ENCODE results near the gene GREB1. TPM values are rescaled to one million over a fixed set of nuclear protein-coding genes. Genes with fewer than 3 reads are reported as not detected.

GREB1 gene
- polyA plus RNA-seq, 1 donor from 2014 or later: 17.2 TPM

DNA sequence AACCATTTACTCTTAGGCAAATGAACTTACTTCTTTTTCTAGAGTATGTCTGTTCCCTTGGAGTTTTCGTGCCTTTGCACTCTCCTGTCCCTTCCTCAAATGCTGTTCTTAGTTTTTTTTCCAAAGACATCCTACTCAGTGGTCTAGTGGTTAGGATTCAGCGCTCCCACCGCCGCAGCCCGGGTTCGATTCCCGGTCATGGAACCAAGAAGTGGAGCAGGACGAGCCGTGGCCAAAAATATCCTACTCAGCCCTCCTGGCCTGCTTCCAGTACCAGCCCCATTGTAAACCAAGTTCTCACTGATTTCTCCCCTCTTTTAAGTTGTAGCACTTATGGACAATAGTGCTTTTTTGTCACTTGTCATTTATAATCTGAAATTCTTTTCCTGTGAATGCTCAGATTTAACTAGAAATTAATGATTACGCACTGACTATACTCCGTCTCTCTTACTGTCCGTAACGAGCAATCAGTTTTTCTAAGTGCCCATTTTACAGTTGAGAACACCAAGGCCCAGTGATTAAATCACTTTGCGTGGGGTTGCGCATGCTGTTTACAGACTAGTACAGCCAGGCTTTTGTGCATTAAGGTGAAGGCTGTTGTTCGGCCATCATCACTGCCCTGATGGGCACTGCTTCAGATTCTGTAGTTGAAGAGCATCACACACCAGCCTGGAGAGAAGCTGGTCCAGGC lies 17.9 kb downstream of the GREB1 start:
- Histone ChIP-seq H3K9me3 (ENCODE audit: low read length) (no peaks in the 10 kb centered on the region), H2AFZ (ENCODE audit: low read depth, low read length) (no peak overlapping the region), H3K79me2 (replicated peaks; ENCODE audit: insufficient read depth, low read length) (no peaks in the 10 kb centered on the region), H3F3A (ENCODE audit: insufficient read depth, low read length, poor library complexity, severe bottlenecking) (no peaks in the 10 kb centered on the region), H3K4me3 (ENCODE audit: low read length) (no peak overlapping the region), H3K36me3 (ENCODE audit: insufficient read depth, low read length) (peaks cover 4% of the 10 kb centered on the region), H3K27ac (ENCODE audit: low read length) (no peak overlapping the region), H3K4me2 (ENCODE audit: low read length) (no peak overlapping the region), H3K9me2 (ENCODE audit: insufficient read depth, low read length) (no peaks in the 10 kb centered on the region), H3K27me3 (ENCODE audit: insufficient read depth, low read depth, low read length) (no peaks in the 10 kb centered on the region), H3K9ac (ENCODE audit: low read length) (no peak overlapping the region), H4K20me1 (ENCODE audit: insufficient read depth) (no peaks in the 10 kb centered on the region)
- no peak for TF ChIP-seq TAF1 (IDR thresholded peaks at IDR 0.05; ENCODE audit: low read depth)
- TF ChIP-seq, protein P1, sequence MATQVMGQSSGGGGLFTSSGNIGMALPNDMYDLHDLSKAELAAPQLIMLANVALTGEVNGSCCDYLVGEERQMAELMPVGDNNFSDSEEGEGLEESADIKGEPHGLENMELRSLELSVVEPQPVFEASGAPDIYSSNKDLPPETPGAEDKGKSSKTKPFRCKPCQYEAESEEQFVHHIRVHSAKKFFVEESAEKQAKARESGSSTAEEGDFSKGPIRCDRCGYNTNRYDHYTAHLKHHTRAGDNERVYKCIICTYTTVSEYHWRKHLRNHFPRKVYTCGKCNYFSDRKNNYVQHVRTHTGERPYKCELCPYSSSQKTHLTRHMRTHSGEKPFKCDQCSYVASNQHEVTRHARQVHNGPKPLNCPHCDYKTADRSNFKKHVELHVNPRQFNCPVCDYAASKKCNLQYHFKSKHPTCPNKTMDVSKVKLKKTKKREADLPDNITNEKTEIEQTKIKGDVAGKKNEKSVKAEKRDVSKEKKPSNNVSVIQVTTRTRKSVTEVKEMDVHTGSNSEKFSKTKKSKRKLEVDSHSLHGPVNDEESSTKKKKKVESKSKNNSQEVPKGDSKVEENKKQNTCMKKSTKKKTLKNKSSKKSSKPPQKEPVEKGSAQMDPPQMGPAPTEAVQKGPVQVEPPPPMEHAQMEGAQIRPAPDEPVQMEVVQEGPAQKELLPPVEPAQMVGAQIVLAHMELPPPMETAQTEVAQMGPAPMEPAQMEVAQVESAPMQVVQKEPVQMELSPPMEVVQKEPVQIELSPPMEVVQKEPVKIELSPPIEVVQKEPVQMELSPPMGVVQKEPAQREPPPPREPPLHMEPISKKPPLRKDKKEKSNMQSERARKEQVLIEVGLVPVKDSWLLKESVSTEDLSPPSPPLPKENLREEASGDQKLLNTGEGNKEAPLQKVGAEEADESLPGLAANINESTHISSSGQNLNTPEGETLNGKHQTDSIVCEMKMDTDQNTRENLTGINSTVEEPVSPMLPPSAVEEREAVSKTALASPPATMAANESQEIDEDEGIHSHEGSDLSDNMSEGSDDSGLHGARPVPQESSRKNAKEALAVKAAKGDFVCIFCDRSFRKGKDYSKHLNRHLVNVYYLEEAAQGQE (IDR thresholded peaks at IDR 0.05; ENCODE audit: borderline replicate concordance): no peak
- no peak for TF ChIP-seq EP300 (conservative IDR thresholded peaks at IDR 0.05; ENCODE audit: poor library complexity, severe bottlenecking)
- TF ChIP-seq EZH2 (IDR thresholded peaks at IDR 0.05; ENCODE audit: borderline replicate concordance, insufficient read depth, low read length, poor library complexity, severe bottlenecking): no peak
- no peak for TF ChIP-seq MXI1 (conservative IDR thresholded peaks at IDR 0.05; ENCODE audit: poor library complexity, severe bottlenecking)
- TF ChIP-seq, protein P2, sequence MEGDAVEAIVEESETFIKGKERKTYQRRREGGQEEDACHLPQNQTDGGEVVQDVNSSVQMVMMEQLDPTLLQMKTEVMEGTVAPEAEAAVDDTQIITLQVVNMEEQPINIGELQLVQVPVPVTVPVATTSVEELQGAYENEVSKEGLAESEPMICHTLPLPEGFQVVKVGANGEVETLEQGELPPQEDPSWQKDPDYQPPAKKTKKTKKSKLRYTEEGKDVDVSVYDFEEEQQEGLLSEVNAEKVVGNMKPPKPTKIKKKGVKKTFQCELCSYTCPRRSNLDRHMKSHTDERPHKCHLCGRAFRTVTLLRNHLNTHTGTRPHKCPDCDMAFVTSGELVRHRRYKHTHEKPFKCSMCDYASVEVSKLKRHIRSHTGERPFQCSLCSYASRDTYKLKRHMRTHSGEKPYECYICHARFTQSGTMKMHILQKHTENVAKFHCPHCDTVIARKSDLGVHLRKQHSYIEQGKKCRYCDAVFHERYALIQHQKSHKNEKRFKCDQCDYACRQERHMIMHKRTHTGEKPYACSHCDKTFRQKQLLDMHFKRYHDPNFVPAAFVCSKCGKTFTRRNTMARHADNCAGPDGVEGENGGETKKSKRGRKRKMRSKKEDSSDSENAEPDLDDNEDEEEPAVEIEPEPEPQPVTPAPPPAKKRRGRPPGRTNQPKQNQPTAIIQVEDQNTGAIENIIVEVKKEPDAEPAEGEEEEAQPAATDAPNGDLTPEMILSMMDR (IDR thresholded peaks at IDR 0.05; ENCODE audit: poor library complexity, severe bottlenecking): no peak
- no peak for TF ChIP-seq RAD21 (conservative IDR thresholded peaks at IDR 0.05)
- TF ChIP-seq POLR2AphosphoS5 (IDR thresholded peaks at IDR 0.05): no peak
- TF ChIP-seq SMC3 (conservative IDR thresholded peaks at IDR 0.05; ENCODE audit: poor library complexity): no peak

DNA sequence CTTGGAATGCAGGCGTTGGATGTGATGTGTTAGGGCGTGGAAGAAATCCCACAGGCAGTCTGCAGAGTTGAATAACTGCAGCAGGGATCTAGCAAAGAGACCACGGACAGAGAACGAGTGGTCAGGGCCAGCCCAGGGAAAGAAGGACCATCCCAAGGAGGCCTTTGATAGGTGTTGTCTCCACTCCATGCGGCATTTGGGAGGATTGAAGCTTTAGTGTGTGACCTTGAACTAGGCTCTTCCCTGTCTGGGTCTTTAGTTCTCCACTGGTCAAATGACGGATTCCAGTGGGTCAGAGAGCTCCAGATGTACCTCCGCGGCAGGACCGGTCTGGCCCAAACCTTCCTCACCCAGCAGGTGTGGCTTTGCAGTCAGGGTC lies 18.4 kb downstream of the GREB1 start:
- H3K79me2 ChIP-seq (replicated peaks; ENCODE audit: insufficient read depth, low read length): no peaks in the 10 kb centered on the region
- H3K9me3 ChIP-seq (ENCODE audit: low read length): no peaks in the 10 kb centered on the region
- no peak overlapping the region for H3K27ac ChIP-seq (ENCODE audit: low read length)
- no peaks in the 10 kb centered on the region for H3K9me2 ChIP-seq (ENCODE audit: insufficient read depth, low read length)
- no peak overlapping the region for H3K9ac ChIP-seq (ENCODE audit: low read length)
- H3F3A ChIP-seq (ENCODE audit: insufficient read depth, low read length, poor library complexity, severe bottlenecking): no peaks in the 10 kb centered on the region
- H4K20me1 ChIP-seq (ENCODE audit: insufficient read depth): no peaks in the 10 kb centered on the region
- no peak for TF ChIP-seq SMC3 (conservative IDR thresholded peaks at IDR 0.05; ENCODE audit: poor library complexity)
- TF ChIP-seq EZH2 (IDR thresholded peaks at IDR 0.05; ENCODE audit: borderline replicate concordance, insufficient read depth, low read length, poor library complexity, severe bottlenecking): no peak
- TF ChIP-seq POLR2AphosphoS5 (IDR thresholded peaks at IDR 0.05): no peak
- TF ChIP-seq, protein P2 (IDR thresholded peaks at IDR 0.05; ENCODE audit: poor library complexity, severe bottlenecking): no peak
- TF ChIP-seq, protein P1 (IDR thresholded peaks at IDR 0.05; ENCODE audit: borderline replicate concordance): no peak
- no peak for TF ChIP-seq TAF1 (IDR thresholded peaks at IDR 0.05; ENCODE audit: low read depth)
- no peak for TF ChIP-seq MXI1 (conservative IDR thresholded peaks at IDR 0.05; ENCODE audit: poor library complexity, severe bottlenecking)
- no peak for TF ChIP-seq RAD21 (conservative IDR thresholded peaks at IDR 0.05)
- no peak for TF ChIP-seq EP300 (conservative IDR thresholded peaks at IDR 0.05; ENCODE audit: poor library complexity, severe bottlenecking)
- no peak overlapping the region for H2AFZ ChIP-seq (ENCODE audit: low read depth, low read length)
- no peaks in the 10 kb centered on the region for H3K27me3 ChIP-seq (ENCODE audit: insufficient read depth, low read depth, low read length)
- peaks cover 4% of the 10 kb centered on the region for H3K36me3 ChIP-seq (ENCODE audit: insufficient read depth, low read length)
- no peak overlapping the region for H3K4me3 ChIP-seq (ENCODE audit: low read length)
- no peak overlapping the region for H3K4me2 ChIP-seq (ENCODE audit: low read length)

All from neural cell (in vitro differentiated cells).